Uterus (tissue), 2 donors: ENCODE measurements around the gene C3orf52.

Experiments used
- CTCF ChIP-seq, 4 experiments: fragments of 200-600 bp in 2 of 4; fragments of 450-650 bp in 2 of 4; sonication (generic) in 2 of 4; IDR thresholded peaks; one replicate each; pipeline ENCODE4 v1.5.1; 2016 to 2019; ENCODE audit warnings: antibody characterized with exemption in 4 of 4, mild to moderate bottlenecking in 2 of 4, moderate library complexity in 1 of 4
- POLR2A ChIP-seq, 2 donors: fragments of 450-650 bp; IDR thresholded peaks; one replicate each; pipeline ENCODE4 v1.6.1; 2016; ENCODE audit warnings: antibody characterized with exemption in 2 of 2, mild to moderate bottlenecking in 1 of 2, moderate library complexity in 1 of 2

DNA sequence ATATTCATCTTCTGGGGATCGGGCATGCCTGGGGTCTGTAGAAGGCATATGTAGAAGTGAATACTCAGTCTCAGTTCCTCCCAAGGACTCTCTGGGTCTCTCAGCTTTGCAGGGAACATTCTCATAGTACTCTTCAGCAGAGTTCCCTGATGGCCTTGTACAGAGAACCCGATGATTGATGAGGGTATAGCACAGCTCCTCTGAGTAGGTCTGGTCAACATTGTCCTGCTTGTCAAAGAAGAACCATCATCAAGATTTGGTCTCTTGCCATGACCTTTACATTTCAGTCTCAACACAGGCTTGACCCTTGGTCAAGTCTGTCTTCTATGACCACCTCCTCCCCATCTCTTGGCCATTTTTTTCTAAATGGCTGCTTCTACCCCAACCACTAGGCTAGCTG lies 37.4 kb downstream of the C3orf52 start:
- TF ChIP-seq CTCF (IDR thresholded peaks at IDR 0.05) (no peak), POLR2A (IDR thresholded peaks at IDR 0.05) (no peak)
